K562 (cell line): ENCODE measurements around the gene MYO1D. TPM values are rescaled to one million over a fixed set of nuclear protein-coding genes. Genes with fewer than 3 reads are reported as not detected.
A peak's percentile ranks its signal among the peaks of the same experiment; 100 is the strongest.

ENCODE experiments used
- CREB3 ChIP-seq: fragments of 450-650 bp; conservative IDR thresholded peaks from 2 replicates; pipeline ENCODE4 v1.6.1; 2016; ENCODE audit warnings: missing genetic modification characterization, low read depth, mild to moderate bottlenecking, missing compliant biosample characterization, moderate library complexity
- CREB3L1 ChIP-seq: fragments of 450-650 bp; IDR thresholded peaks from 2 replicates; pipeline ENCODE4 v1.6.1; 2014; ENCODE audit warnings: low read depth, mild to moderate bottlenecking, moderate library complexity, borderline replicate concordance
- ELF1 ChIP-seq: fragments of 200-800 bp; sonication (Bioruptor generic); IDR thresholded peaks from 2 replicates; pipeline ENCODE4 v1.6.1; 2016; ENCODE audit warnings: missing genetic modification characterization, missing compliant biosample characterization
- NKRF ChIP-seq: fragments of 450-650 bp; IDR thresholded peaks from 2 replicates; pipeline ENCODE4 v1.6.1; 2016; ENCODE audit warnings: borderline replicate concordance
- NR4A1 ChIP-seq, 2 experiments: fragments of 250-450 bp in 1 of 2; fragments of 450-650 bp in 1 of 2; sonication (Bioruptor Pico) in 1 of 2; IDR thresholded peaks; 2 replicates each; pipeline versions ENCODE4 v1.4.0 to v1.6.1; 2016 to 2020; ENCODE audit warnings: mild to moderate bottlenecking in 2 of 2, missing compliant biosample characterization in 1 of 2, missing genetic modification characterization in 1 of 2, moderate library complexity in 1 of 2
- POLR3G ChIP-seq: IDR thresholded peaks from 2 replicates; pipeline ENCODE4 v1.6.1; 2011; ENCODE audit not compliant: insufficient read length, insufficient replicate concordance; ENCODE audit errors: extremely low read depth
- RBM39 ChIP-seq: fragments of 200-400 bp; formaldehyde crosslinking; optimal IDR thresholded peaks from 2 replicates; pipeline ENCODE3; 2018; ENCODE audit warnings: low read depth, low read length
- SMARCC2 ChIP-seq: fragments of 450-650 bp; IDR thresholded peaks from 2 replicates; pipeline ENCODE4 v1.6.1; 2017; ENCODE audit warnings: antibody characterized with exemption, moderate library complexity, mild to moderate bottlenecking, low read depth
- SREBF1 ChIP-seq: fragments of 150-350 bp; IDR thresholded peaks from 2 replicates; pipeline ENCODE4 v1.6.1; 2014; ENCODE audit warnings: antibody characterized with exemption, low read depth, low read length, borderline replicate concordance
- STAT5A ChIP-seq: IDR thresholded peaks from 2 replicates; pipeline ENCODE4 v1.6.1; 2012; ENCODE audit warnings: low read length, inconsistent platforms, borderline replicate concordance
- SUPT5H ChIP-seq: fragments of 450-650 bp; IDR thresholded peaks from 2 replicates; pipeline ENCODE4 v1.6.1; 2016
- ZBTB17 ChIP-seq: fragments of 450-650 bp; formaldehyde crosslinking; IDR thresholded peaks from 2 replicates; pipeline ENCODE4 v1.4.0; 2020; ENCODE audit warnings: mild to moderate bottlenecking
- ZFX ChIP-seq: sonication (generic); formaldehyde crosslinking; IDR thresholded peaks from 2 replicates; pipeline ENCODE4 v1.8.0; 2022; ENCODE audit warnings: mild to moderate bottlenecking, missing genetic modification reagents, moderate library complexity
- ZHX1 ChIP-seq: fragments of 150-350 bp; conservative IDR thresholded peaks from 2 replicates; pipeline ENCODE4 v1.6.1; 2014; ENCODE audit warnings: low read length
- ZNF408 ChIP-seq: fragments of 250-450 bp; sonication (Bioruptor Pico); IDR thresholded peaks from 2 replicates; pipeline ENCODE4 v1.4.0; 2020; ENCODE audit warnings: low read depth, mild to moderate bottlenecking, moderate library complexity
- ZNF583 ChIP-seq: fragments of 250-450 bp; sonication (Bioruptor Pico); IDR thresholded peaks from 2 replicates; pipeline ENCODE4 v1.4.0; 2020
- ZNF778 ChIP-seq: fragments of 450-650 bp; formaldehyde crosslinking; IDR thresholded peaks from 2 replicates; pipeline ENCODE4 v1.4.0; 2020; ENCODE audit warnings: mild to moderate bottlenecking, moderate library complexity
- polyA plus RNA-seq, 8 experiments: library from polyadenylated mRNA; depleted of rRNA in 4 of 8; stranded (reverse) in 5 of 8; unstranded in 3 of 8; fragments of >200 nt; fragmentation: Nextera tagmentation in 2 of 8; fragmentation: Illumina TruSeq in 1 of 8; extraction: Ambion mirVana in 2 of 8; extraction: Trizol in 1 of 8; gene quantifications; 2 replicates each; pipeline versions ENCODE4 v1.2.1 to v1.2.3, GENCODE V29; 2011 to 2014; ENCODE audit warnings: inconsistent platforms in 1 of 8, missing spikeins in 1 of 8
- total RNA-seq, 7 experiments: library from RNA; depleted of rRNA in 6 of 7; stranded (reverse); fragments of >200 nt in 6 of 7; fragmentation: Illumina TruSeq in 2 of 7; extraction: Trizol in 2 of 7; gene quantifications; 2 replicates each; pipeline versions ENCODE4 v1.2.1 to v1.2.3, GENCODE V29; 2011 to 2021; ENCODE audit warnings: low replicate concordance in 1 of 7

The MYO1D gene
- total and polyA plus RNA-seq, 9 of the 15 experiments (the other 6 are each of a cell fraction or from before 2014, with no cell fraction given) = 2.1 to 71.2 (median 45.4) TPM

- TF ChIP-seq SREBF1 (peak; percentile 80; the same call in 1 of the 2 replicates), ZBTB17 (CRISPR knock-in tag) (0 out of 2 replicates have a peak, but pooled peaks have one; percentile 35), ZFX (CRISPR knock-in tag) (peak; percentile 81), ZNF408 (CRISPR knock-in tag) (no peak), ZNF583 (CRISPR knock-in tag) (no peak), STAT5A (no peak), CREB3 (no peak), SUPT5H (peak; percentile 84), NR4A1 (CRISPR knock-in tag; IDR thresholded peaks at IDR 0.05) (no peak), NR4A1 (tag; IDR thresholded peaks at IDR 0.05) (no peak), NKRF (peak; percentile 6; the same call in 1 of the 2 replicates), CREB3L1 (peak; percentile 90), RBM39 (no peak), ZNF778 (CRISPR knock-in tag) (no peak), ELF1 (tag) (peak; percentile 53; the same call in 1 of the 2 replicates), POLR3G (no peak), ZHX1 (no peak; the same call in 1 of the 2 replicates), SMARCC2 (no peak)
Measured at GRCh38 chr17:32444301-32445073, 432.4 kb downstream of the MYO1D start, which contains the start of gene PSMD11 (continued).
